ENCODE results near the gene GRIN2B. TPM values are rescaled to one million over a fixed set of nuclear protein-coding genes. Genes with fewer than 3 reads are reported as not detected.

GRIN2B gene
- total and polyA plus RNA-seq, 2 experiments from 2014 or later = not detected

- TF ChIP-seq EZH2 (IDR thresholded peaks at IDR 0.05; ENCODE audit: insufficient read depth, poor library complexity, severe bottlenecking) = no peak
- no peak for TF ChIP-seq EZH2phosphoT487 (IDR thresholded peaks at IDR 0.05; ENCODE audit: insufficient read depth, low read depth)
- H3K4me2 ChIP-seq (ENCODE audit: unreplicated experiment) = no peak overlapping the region
- no peaks in the 10 kb centered on the region for H3K79me2 ChIP-seq (ENCODE audit: insufficient read depth)
- peaks cover 28% of the 10 kb centered on the region for H3K27me3 ChIP-seq (replicated peaks; ENCODE audit: insufficient read depth)
- H3K9me2 ChIP-seq (ENCODE audit: insufficient read depth) = no peaks in the 10 kb centered on the region
- H2AFZ ChIP-seq = no peak overlapping the region
- no peak overlapping the region for H3K27ac ChIP-seq
- H3F3A ChIP-seq (ENCODE audit: insufficient read depth) = no peaks in the 10 kb centered on the region
- in situ Hi-C loops (cut with MboI) = no loop called here
- no peaks in the 10 kb centered on the region for H3K36me3 ChIP-seq (ENCODE audit: low read depth)
- 44 to 49% methylated on average over 2 of the region's 2 CpGs for WGBS, 2 experiments (ENCODE audit: low coverage in 1 of 2, low lambda C conversion rate in 2 of 2, missing lambda C conversion rate in 2 of 2)
- no peak for DNase-seq
- no peak overlapping the region for H3K9ac ChIP-seq
- no peaks in the 10 kb centered on the region for H3K4me1 ChIP-seq (ENCODE audit: insufficient read depth)
- no peak overlapping the region for H3K4me3 ChIP-seq
- no peaks in the 10 kb centered on the region for H4K20me1 ChIP-seq (ENCODE audit: insufficient read depth)
- no peaks in the 10 kb centered on the region for H3K9me3 ChIP-seq (ENCODE audit: low read depth)
Observed at GRCh38 chr12:13976880-13977279, 4.5 kb downstream of the GRIN2B start.

- in situ Hi-C loops (cut with MboI) = no loop called here
- Histone ChIP-seq H3K27me3 (replicated peaks; ENCODE audit: insufficient read depth) (peaks cover 23% of the 10 kb centered on the region), H4K20me1 (ENCODE audit: insufficient read depth) (no peaks in the 10 kb centered on the region), H3K27ac (no peak overlapping the region), H3K9ac (no peak overlapping the region), H3K36me3 (ENCODE audit: low read depth) (no peaks in the 10 kb centered on the region), H3K4me2 (ENCODE audit: unreplicated experiment) (no peak overlapping the region), H3K4me1 (ENCODE audit: insufficient read depth) (no peaks in the 10 kb centered on the region), H3K9me2 (ENCODE audit: insufficient read depth) (no peaks in the 10 kb centered on the region), H2AFZ (no peak overlapping the region), H3K4me3 (no peak overlapping the region), H3K79me2 (ENCODE audit: insufficient read depth) (no peaks in the 10 kb centered on the region), H3K9me3 (ENCODE audit: low read depth) (no peaks in the 10 kb centered on the region), H3F3A (ENCODE audit: insufficient read depth) (no peaks in the 10 kb centered on the region)
- no peak for DNase-seq
- WGBS, 2 experiments (ENCODE audit: low coverage in 1 of 2, low lambda C conversion rate in 2 of 2, missing lambda C conversion rate in 2 of 2) = 18% methylated on average over 7 of the region's 7 CpGs
- TF ChIP-seq EZH2 (IDR thresholded peaks at IDR 0.05; ENCODE audit: insufficient read depth, poor library complexity, severe bottlenecking) (no peak), EZH2phosphoT487 (IDR thresholded peaks at IDR 0.05; ENCODE audit: insufficient read depth, low read depth) (no peak)
Observed at GRCh38 chr12:13976028-13976584, 5.3 kb downstream of the GRIN2B start.

GRCh38 chr12:13973996-13974395 lies 7.4 kb downstream of the GRIN2B start:
- no peaks in the 10 kb centered on the region for H3K9me2 ChIP-seq (ENCODE audit: insufficient read depth)
- H2AFZ ChIP-seq = no peak overlapping the region
- H3K9ac ChIP-seq = no peak overlapping the region
- in situ Hi-C loops (cut with MboI) = no loop called here
- no peak for TF ChIP-seq EZH2phosphoT487 (IDR thresholded peaks at IDR 0.05; ENCODE audit: insufficient read depth, low read depth)
- no peak for TF ChIP-seq EZH2 (IDR thresholded peaks at IDR 0.05; ENCODE audit: insufficient read depth, poor library complexity, severe bottlenecking)
- H3K4me1 ChIP-seq (ENCODE audit: insufficient read depth) = no peaks in the 10 kb centered on the region
- H3K27ac ChIP-seq = no peak overlapping the region
- no peak overlapping the region for H3K4me3 ChIP-seq
- H3K4me2 ChIP-seq (ENCODE audit: unreplicated experiment) = no peak overlapping the region
- no peaks in the 10 kb centered on the region for H3K36me3 ChIP-seq (ENCODE audit: low read depth)
- no peaks in the 10 kb centered on the region for H3F3A ChIP-seq (ENCODE audit: insufficient read depth)
- H3K79me2 ChIP-seq (ENCODE audit: insufficient read depth) = no peaks in the 10 kb centered on the region
- DNase-seq = no peak
- no peaks in the 10 kb centered on the region for H3K9me3 ChIP-seq (ENCODE audit: low read depth)
- H4K20me1 ChIP-seq (ENCODE audit: insufficient read depth) = no peaks in the 10 kb centered on the region
- H3K27me3 ChIP-seq (replicated peaks; ENCODE audit: insufficient read depth) = peaks cover 4% of the 10 kb centered on the region

- Histone ChIP-seq H3K9me3 (ENCODE audit: low read depth) (no peaks in the 10 kb centered on the region), H3K9ac (no peak overlapping the region), H3K79me2 (ENCODE audit: insufficient read depth) (no peaks in the 10 kb centered on the region), H3F3A (ENCODE audit: insufficient read depth) (no peaks in the 10 kb centered on the region), H3K27me3 (replicated peaks; ENCODE audit: insufficient read depth) (no peaks in the 10 kb centered on the region; the same call in 1 of the 2 replicates), H3K9me2 (ENCODE audit: insufficient read depth) (no peaks in the 10 kb centered on the region), H3K4me1 (ENCODE audit: insufficient read depth) (no peaks in the 10 kb centered on the region), H3K36me3 (ENCODE audit: low read depth) (no peaks in the 10 kb centered on the region), H3K27ac (no peak overlapping the region), H2AFZ (no peak overlapping the region), H3K4me3 (no peak overlapping the region), H4K20me1 (ENCODE audit: insufficient read depth) (no peaks in the 10 kb centered on the region), H3K4me2 (ENCODE audit: unreplicated experiment) (no peak overlapping the region)
- TF ChIP-seq EZH2 (IDR thresholded peaks at IDR 0.05; ENCODE audit: insufficient read depth, poor library complexity, severe bottlenecking) = no peak
- no peak for TF ChIP-seq EZH2phosphoT487 (IDR thresholded peaks at IDR 0.05; ENCODE audit: insufficient read depth, low read depth)
- in situ Hi-C loops (cut with MboI) = no loop called here
- DNase-seq = no peak
- whole genome bisulfite sequencing, 2 experiments (ENCODE audit: low coverage in 1 of 2, low lambda C conversion rate in 2 of 2, missing lambda C conversion rate in 2 of 2) = 20 to 32% methylated on average over 4 of the region's 4 CpGs
Observed at GRCh38 chr12:13970803-13971202, 10.6 kb downstream of the GRIN2B start.

- in situ Hi-C loops (cut with MboI) = no loop called here
Observed at GRCh38 chr12:13968281-13968680, 13.1 kb downstream of the GRIN2B start.

More at GRCh38 chr12:13968281-13968680, 13.1 kb downstream of the GRIN2B start:
- no peaks in the 10 kb centered on the region for H3K4me1 ChIP-seq (ENCODE audit: insufficient read depth)
- no peaks in the 10 kb centered on the region for H3K79me2 ChIP-seq (ENCODE audit: insufficient read depth)
- no peaks in the 10 kb centered on the region for H3K36me3 ChIP-seq (ENCODE audit: low read depth)
- no peak overlapping the region for H3K27ac ChIP-seq
- H3K27me3 ChIP-seq (replicated peaks; ENCODE audit: insufficient read depth) = no peaks in the 10 kb centered on the region; the same call in 1 of the 2 replicates
- no peak for DNase-seq
- H2AFZ ChIP-seq = no peak overlapping the region
- no peaks in the 10 kb centered on the region for H3K9me2 ChIP-seq (ENCODE audit: insufficient read depth)
- no peak overlapping the region for H3K9ac ChIP-seq
- H3F3A ChIP-seq (ENCODE audit: insufficient read depth) = no peaks in the 10 kb centered on the region
- TF ChIP-seq EZH2 (IDR thresholded peaks at IDR 0.05; ENCODE audit: insufficient read depth, poor library complexity, severe bottlenecking) = no peak
- no peak for TF ChIP-seq EZH2phosphoT487 (IDR thresholded peaks at IDR 0.05; ENCODE audit: insufficient read depth, low read depth)
- H3K4me2 ChIP-seq (ENCODE audit: unreplicated experiment) = no peak overlapping the region
- WGBS, 2 experiments (ENCODE audit: low coverage in 1 of 2, low lambda C conversion rate in 2 of 2, missing lambda C conversion rate in 2 of 2) = 36 to 43% methylated on average over 3 of the region's 3 CpGs
- no peaks in the 10 kb centered on the region for H4K20me1 ChIP-seq (ENCODE audit: insufficient read depth)
- H3K9me3 ChIP-seq (ENCODE audit: low read depth) = no peaks in the 10 kb centered on the region
- no peak overlapping the region for H3K4me3 ChIP-seq
